T-helper 22 cell (primary cell): ENCODE data around the gene DISC1.

Source experiments
- DNase-seq: peaks from one replicate; pipeline ENCODE4 v3.0.0-alpha.2; 2020; ENCODE audit warnings: low read depth

DISC1 gene

DNA sequence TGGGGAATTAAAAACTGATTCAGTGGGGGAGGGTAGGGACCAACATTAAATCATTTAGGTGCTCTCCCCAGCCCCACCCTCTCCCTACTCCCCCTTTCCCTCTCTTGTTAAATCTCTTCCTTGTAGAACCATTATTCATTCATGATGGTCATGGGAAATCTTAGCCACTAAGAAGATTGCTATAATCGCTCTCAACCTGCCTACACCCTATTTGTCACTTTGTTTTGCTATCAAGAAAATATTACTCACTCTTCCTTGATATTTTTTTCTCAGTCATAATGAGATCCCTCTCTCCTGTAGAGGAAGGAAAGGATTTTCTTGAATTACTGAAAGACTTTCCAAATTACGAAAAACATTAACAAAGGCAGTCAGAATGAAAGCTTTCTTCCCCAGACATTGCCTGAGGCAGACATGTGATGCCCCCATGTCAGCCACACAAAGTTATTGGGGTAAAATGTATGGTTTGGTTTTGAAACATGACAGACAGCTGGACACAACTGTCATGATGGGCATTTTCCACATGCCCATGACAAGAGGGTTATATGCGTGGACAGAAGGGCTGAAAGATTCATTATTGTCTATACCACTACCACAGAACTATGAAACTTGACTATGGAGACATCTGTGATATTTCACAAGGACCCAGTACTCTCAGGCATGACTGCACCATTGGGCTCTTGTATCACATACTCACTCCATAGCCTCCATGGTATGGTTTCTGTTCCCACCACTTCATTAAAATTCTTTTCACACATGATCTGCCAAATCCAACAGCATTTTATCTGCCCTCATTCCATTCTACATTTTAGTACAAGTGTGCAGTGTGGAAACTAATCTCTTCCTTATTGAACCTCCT lies 420.1 kb downstream of the DISC1 start:
- DNase-seq = no peak

DNA sequence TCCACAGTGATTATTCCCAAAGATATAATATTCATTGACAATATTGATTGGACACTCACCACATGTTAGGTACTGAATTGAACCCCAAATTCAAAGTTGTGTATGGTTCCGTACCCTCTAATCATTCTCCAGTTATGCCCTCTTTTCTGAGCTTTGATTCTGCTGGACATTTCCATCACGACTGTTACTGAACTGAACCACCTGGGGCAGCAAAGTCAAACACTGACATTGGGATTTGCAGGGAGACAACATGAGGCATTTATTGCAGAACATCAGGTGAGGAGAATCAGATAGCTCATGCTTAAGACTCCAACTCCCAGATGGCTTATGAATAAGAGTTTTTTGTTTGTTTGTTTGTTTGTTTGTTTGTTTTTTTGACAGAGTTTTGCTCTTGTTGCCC lies 420.9 kb downstream of the DISC1 start:
- no peak for DNase-seq

GRCh38 chr1:232048481-232048880 lies 421.9 kb downstream of the DISC1 start:
- no peak for DNase-seq

GRCh38 chr1:232049335-232049734 lies 422.7 kb downstream of the DISC1 start:
- DNase-seq = no peak

- DNase-seq = no peak
These were observed 430.8 kb downstream of the DISC1 start for GRCh38 chr1:232057217-232057895.

DNA sequence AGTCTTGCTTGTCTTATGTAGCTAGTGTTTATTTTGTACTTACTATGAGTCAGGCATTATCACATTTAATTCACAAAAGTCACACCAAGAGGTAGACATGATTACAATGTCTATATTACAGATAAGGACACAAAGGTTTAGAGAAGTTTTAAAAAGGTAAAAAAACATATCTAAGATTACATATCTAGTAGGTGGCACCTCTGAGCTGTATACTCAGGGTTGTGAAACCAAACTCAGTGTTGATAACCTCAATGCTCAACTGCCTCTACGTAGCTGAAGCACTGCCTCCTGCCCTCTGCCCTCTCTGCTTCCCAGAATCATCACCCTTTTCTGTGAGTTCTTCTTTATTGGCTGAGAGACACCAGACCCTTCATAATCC lies 431.3 kb downstream of the DISC1 start:
- DNase-seq = no peak

GRCh38 chr1:232059726-232060374 lies 433.3 kb downstream of the DISC1 start:
- no peak for DNase-seq

DNA sequence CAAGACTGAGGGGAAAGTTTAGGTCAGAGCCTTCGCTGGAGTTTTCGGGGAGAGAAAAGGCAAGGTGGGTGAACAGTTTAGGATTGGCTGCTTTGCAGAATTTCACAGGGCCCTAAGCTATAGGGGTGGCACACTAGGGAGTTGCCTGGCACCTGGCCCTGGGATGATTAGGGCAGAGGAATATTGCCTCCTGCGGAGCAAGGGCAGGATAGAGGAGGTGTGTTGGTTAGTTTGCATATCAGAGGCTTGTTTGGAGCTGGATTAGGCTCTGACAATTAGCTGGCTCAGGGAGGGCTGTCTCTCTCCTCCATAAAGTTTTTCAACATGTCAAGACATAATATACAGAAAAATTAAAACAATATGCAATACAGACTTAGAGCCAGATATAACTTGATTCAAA lies 436.4 kb downstream of the DISC1 start:
- no peak for DNase-seq

DNA sequence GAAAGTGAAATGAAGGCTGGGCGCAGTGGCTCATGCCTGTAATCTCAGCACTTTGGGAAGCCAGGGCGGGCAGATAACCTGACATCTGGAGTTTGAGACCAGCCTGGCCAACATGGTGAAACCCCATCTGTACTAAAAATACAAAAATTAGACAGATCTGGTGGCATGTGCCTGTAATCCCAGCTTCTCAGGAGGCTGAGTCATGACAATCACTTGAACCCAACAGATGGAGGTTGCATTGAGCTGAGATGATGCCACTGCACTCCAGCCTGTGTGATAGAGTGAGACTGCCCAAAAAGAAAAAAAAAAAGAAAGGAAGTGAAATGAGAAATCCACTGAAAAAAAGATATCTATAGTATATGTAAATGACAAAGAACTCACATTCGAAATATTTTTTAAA lies 439.9 kb downstream of the DISC1 start:
- DNase-seq = no peak

- no peak for DNase-seq
These were observed 447.7 kb downstream of the DISC1 start for GRCh38 chr1:232074265-232074664.

DNA sequence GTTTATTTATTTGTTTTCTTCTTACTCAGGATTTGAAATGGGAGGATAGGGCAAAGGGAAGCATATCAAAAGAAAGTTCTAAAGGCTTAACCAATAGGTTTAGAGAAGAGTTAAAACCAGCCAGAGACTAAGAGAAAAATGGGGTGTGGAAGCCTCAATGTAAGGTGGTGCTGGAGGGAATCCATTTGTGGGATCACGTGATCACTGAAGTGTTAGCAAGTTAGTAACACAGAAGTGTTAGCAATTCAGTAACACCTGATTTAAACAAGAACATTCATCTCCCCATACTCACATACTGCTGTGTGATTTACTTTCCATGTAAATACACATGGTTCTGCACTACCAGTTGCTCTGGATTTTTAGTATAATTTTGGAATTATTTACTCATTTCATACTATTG lies 451.2 kb downstream of the DISC1 start:
- no peak for DNase-seq

DNA sequence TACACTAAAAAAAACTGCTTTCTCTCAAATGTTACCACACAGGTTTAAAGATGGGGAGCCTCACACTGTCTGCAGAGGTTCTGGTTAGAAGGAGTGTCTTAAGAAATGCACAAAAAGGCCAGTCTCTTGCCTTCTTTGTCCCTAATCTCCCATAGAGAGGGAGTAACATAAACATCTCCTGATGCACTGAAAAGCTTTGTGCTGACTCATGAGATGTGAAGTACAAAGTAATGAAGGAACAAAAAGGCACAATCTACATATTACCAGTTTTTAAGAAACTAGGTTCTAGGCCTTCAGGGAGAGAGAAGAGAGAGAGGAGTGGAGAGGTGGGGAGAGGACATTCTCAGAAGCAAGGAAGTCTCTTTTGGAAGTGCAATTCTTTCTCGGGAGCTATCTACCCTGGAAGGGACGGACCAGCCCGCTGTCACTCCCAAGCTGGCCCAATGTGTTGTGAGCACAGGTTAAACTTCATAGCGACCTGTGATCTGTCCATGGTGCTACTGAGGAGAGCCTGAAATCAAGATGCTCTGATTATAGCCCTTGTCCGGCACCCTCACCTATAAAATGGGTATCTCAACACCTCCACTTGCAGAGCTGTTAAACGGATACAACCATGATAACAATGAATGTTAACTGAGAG lies 458.1 kb downstream of the DISC1 start:
- DNase-seq = no peak

DNA sequence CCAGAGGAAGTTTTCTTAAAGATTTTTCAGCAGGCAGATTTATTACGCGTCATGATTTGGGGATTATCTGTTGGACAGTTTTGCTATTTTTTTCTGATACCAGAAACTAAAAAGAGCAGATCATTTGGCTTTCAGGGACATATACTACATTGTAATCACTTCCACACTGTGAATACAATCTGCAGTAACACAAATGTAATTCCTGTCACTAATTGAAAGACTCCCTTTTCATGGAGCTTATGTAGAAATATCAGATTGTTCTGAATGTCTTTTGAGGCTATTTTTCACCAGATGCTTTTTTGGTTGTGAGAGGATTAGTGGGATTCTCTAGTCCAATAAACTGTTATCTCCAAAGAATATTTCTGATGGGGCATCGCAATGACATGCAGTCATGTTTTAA lies 464.2 kb downstream of the DISC1 start:
- DNase-seq = no peak
